Measurements from ENCODE around the gene SCTR. TPM values are rescaled to one million over a fixed set of nuclear protein-coding genes. Genes with fewer than 3 reads are reported as not detected.

The SCTR gene
- total and polyA plus RNA-seq, 3 donors from 2014 or later = 1.1 to 6.6 (median 2.0) TPM

- DNase-seq = no peak
- intact Hi-C loops (cut with DNase I; ENCODE audit: low total_unique reads) = no loop called here
- Histone ChIP-seq H3K36me3 (ENCODE audit: low read depth, missing control alignments) (no peaks in the 10 kb centered on the region), H3K27ac (no peak overlapping the region), H3K4me1 (peaks cover 6% of the 10 kb centered on the region), H3K4me3 (no peak overlapping the region), H3K9me3 (no peaks in the 10 kb centered on the region), H3K27me3 (no peaks in the 10 kb centered on the region)
- TF ChIP-seq CTCF (IDR thresholded peaks at IDR 0.05) (no peak), POLR2A (IDR thresholded peaks at IDR 0.05) (no peak)
- WGBS, 2 donors = 94 to 97% methylated on average over 16 to 24 of the region's 24 CpGs
Measured at GRCh38 chr2:119488245-119489214, 35.8 kb downstream of the SCTR start.

GRCh38 chr2:119487434-119488244, 36.6 kb downstream of the SCTR start:
- Histone ChIP-seq H3K4me3 (no peak overlapping the region), H3K27me3 (no peaks in the 10 kb centered on the region), H3K27ac (no peak overlapping the region), H3K9me3 (no peaks in the 10 kb centered on the region), H3K36me3 (ENCODE audit: low read depth, missing control alignments) (no peaks in the 10 kb centered on the region), H3K4me1 (peaks cover 10% of the 10 kb centered on the region)
- intact Hi-C loops (cut with DNase I; ENCODE audit: low total_unique reads) = no loop called here
- 58 to 62% methylated on average over 9 of the region's 9 CpGs for WGBS, 2 donors
- no peak for DNase-seq
- no peak for TF ChIP-seq POLR2A (IDR thresholded peaks at IDR 0.05)
- TF ChIP-seq CTCF (IDR thresholded peaks at IDR 0.05) = no peak

GRCh38 chr2:119486886-119487285, 37.4 kb downstream of the SCTR start:
- Histone ChIP-seq H3K27ac (no peak overlapping the region), H3K4me1 (peaks cover 14% of the 10 kb centered on the region), H3K9me3 (no peaks in the 10 kb centered on the region), H3K27me3 (no peaks in the 10 kb centered on the region), H3K36me3 (ENCODE audit: low read depth, missing control alignments) (no peaks in the 10 kb centered on the region), H3K4me3 (no peak overlapping the region)
- no peak for DNase-seq
- TF ChIP-seq CTCF (IDR thresholded peaks at IDR 0.05) (no peak), POLR2A (IDR thresholded peaks at IDR 0.05) (no peak)
- intact Hi-C loops (cut with DNase I; ENCODE audit: low total_unique reads) = no loop called here
- WGBS, 2 donors = 73 to 85% methylated on average over 6 to 7 of the region's 7 CpGs

- no peaks in the 10 kb centered on the region for H3K9me3 ChIP-seq
- TF ChIP-seq CTCF (IDR thresholded peaks at IDR 0.05) = no peak
- TF ChIP-seq POLR2A (IDR thresholded peaks at IDR 0.05) = no peak
- H3K27me3 ChIP-seq = no peaks in the 10 kb centered on the region
- no peak overlapping the region for H3K4me3 ChIP-seq
- no peaks in the 10 kb centered on the region for H3K36me3 ChIP-seq (ENCODE audit: low read depth, missing control alignments)
- H3K27ac ChIP-seq = no peak overlapping the region
- intact Hi-C loops (cut with DNase I; ENCODE audit: low total_unique reads) = no loop called here
- peaks cover 14% of the 10 kb centered on the region for H3K4me1 ChIP-seq
- WGBS, 2 donors = 93% methylated on average over 10 of the region's 10 CpGs
- DNase-seq = no peak
Measured at GRCh38 chr2:119486196-119486827, 38.0 kb downstream of the SCTR start.
